ENCODE measurements around the gene ITGAX.

GRCh38 chr16:31364421-31364820, 9.4 kb downstream of the ITGAX start:
- no peak for TF ChIP-seq CTCF (IDR thresholded peaks at IDR 0.05)
- TF ChIP-seq ZFX (IDR thresholded peaks at IDR 0.05; ENCODE audit: borderline replicate concordance), result no peak
